Measurements from ENCODE around the gene CLIC4. TPM values are rescaled to one million over a fixed set of nuclear protein-coding genes. Genes with fewer than 3 reads are reported as not detected.
A peak's percentile ranks its signal among the peaks of the same experiment; 100 is the strongest.

The CLIC4 gene
- total and polyA plus RNA-seq, 9 of the 15 experiments (the other 6 are each of a cell fraction or from before 2014, with no cell fraction given), result 16.0 to 67.5 (median 38.4) TPM

GRCh38 chr1:24847995-24848881 lies 103.0 kb downstream of the CLIC4 start (continued):
- no peak for TF ChIP-seq CREB3 (tag; conservative IDR thresholded peaks at IDR 0.05; ENCODE audit: low read depth)
- no peak for TF ChIP-seq ZNF184 (CRISPR knock-in tag; IDR thresholded peaks at IDR 0.05)
- no peak for TF ChIP-seq MTF1 (CRISPR knock-in tag; IDR thresholded peaks at IDR 0.05; ENCODE audit: borderline replicate concordance)
- peak; percentile 94 for TF ChIP-seq ZNF76 (CRISPR knock-in tag; IDR thresholded peaks at IDR 0.05; ENCODE audit: borderline replicate concordance)
- TF ChIP-seq, protein P1, sequence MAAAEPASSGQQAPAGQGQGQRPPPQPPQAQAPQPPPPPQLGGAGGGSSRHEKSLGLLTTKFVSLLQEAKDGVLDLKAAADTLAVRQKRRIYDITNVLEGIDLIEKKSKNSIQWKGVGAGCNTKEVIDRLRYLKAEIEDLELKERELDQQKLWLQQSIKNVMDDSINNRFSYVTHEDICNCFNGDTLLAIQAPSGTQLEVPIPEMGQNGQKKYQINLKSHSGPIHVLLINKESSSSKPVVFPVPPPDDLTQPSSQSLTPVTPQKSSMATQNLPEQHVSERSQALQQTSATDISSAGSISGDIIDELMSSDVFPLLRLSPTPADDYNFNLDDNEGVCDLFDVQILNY (CRISPR knock-in tag; IDR thresholded peaks at IDR 0.05), result peak; percentile 95; the same call in 1 of the 2 replicates
- TF ChIP-seq RERE (CRISPR knock-in tag; IDR thresholded peaks at IDR 0.05; ENCODE audit: borderline replicate concordance), result no peak
- TF ChIP-seq, protein P2, sequence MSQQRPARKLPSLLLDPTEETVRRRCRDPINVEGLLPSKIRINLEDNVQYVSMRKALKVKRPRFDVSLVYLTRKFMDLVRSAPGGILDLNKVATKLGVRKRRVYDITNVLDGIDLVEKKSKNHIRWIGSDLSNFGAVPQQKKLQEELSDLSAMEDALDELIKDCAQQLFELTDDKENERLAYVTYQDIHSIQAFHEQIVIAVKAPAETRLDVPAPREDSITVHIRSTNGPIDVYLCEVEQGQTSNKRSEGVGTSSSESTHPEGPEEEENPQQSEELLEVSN (IDR thresholded peaks at IDR 0.05; ENCODE audit: borderline replicate concordance in 1 of 2, extremely low read depth in 1 of 2, insufficient read depth in 1 of 2, insufficient read length in 1 of 2, low read depth in 1 of 2, low read length in 1 of 2, poor library complexity in 1 of 2, severe bottlenecking in 1 of 2), result peak; percentile 92 to 95
- no peak for TF ChIP-seq RBM39 (optimal IDR thresholded peaks at IDR 0.05; ENCODE audit: low read depth, low read length)
- TF ChIP-seq, protein P3, sequence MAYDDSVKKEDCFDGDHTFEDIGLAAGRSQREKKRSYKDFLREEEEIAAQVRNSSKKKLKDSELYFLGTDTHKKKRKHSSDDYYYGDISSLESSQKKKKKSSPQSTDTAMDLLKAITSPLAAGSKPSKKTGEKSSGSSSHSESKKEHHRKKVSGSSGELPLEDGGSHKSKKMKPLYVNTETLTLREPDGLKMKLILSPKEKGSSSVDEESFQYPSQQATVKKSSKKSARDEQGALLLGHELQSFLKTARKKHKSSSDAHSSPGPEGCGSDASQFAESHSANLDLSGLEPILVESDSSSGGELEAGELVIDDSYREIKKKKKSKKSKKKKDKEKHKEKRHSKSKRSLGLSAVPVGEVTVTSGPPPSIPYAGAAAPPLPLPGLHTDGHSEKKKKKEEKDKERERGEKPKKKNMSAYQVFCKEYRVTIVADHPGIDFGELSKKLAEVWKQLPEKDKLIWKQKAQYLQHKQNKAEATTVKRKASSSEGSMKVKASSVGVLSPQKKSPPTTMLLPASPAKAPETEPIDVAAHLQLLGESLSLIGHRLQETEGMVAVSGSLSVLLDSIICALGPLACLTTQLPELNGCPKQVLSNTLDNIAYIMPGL (CRISPR knock-in tag; IDR thresholded peaks at IDR 0.05), result 0 out of 2 replicates have a peak, but pooled peaks have one; percentile 61
- no peak for TF ChIP-seq PHTF2 (CRISPR knock-in tag; IDR thresholded peaks at IDR 0.05)
- TF ChIP-seq, protein P4, sequence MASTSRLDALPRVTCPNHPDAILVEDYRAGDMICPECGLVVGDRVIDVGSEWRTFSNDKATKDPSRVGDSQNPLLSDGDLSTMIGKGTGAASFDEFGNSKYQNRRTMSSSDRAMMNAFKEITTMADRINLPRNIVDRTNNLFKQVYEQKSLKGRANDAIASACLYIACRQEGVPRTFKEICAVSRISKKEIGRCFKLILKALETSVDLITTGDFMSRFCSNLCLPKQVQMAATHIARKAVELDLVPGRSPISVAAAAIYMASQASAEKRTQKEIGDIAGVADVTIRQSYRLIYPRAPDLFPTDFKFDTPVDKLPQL (IDR thresholded peaks at IDR 0.05; ENCODE audit: extremely low read depth, insufficient read length), result no peak
- TF ChIP-seq ESRRA (IDR thresholded peaks at IDR 0.05; ENCODE audit: borderline replicate concordance, low read depth), result peak; percentile 68; the same call in 1 of the 2 replicates
- TF ChIP-seq ZNF253 (CRISPR knock-in tag; conservative IDR thresholded peaks at IDR 0.05), result no peak
- TF ChIP-seq TSC22D4 (tag; IDR thresholded peaks at IDR 0.05), result no peak

Measured in K562 (cell line).